NCI-H1105 (cell line): Measurements from ENCODE around the gene NRAP.

Experiments
- DNase-seq: peaks from one replicate; lab custom pipeline; 2025; lab: John Stamatoyannopoulos, UW

NRAP gene

GRCh38 chr10:113561214-113561613 lies 102.6 kb downstream of the NRAP start:
- no peak for DNase-seq

DNA sequence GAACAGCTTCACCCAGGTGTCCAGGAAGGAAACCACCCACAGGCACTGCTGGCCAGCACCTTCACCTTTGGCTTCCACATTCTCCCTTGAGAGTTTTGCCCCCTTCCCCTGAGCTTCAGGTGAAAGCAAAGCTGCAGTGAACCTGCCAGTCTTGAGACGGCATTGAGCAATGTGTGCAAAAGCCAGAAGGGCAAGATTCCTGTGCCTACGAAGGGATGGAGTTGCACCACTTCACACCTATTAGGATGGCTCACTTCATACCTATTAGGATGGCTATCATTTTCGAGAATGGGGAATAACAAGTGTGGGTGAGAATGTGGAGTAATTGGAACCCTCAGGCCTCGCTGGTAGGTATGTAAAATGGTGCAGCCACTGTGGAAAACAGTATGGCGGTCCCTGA lies 103.8 kb downstream of the NRAP start:
- no peak for DNase-seq

- no peak for DNase-seq
These were observed 105.9 kb downstream of the NRAP start for GRCh38 chr10:113557903-113558321.

GRCh38 chr10:113557424-113557862 lies 106.4 kb downstream of the NRAP start:
- no peak for DNase-seq

DNA sequence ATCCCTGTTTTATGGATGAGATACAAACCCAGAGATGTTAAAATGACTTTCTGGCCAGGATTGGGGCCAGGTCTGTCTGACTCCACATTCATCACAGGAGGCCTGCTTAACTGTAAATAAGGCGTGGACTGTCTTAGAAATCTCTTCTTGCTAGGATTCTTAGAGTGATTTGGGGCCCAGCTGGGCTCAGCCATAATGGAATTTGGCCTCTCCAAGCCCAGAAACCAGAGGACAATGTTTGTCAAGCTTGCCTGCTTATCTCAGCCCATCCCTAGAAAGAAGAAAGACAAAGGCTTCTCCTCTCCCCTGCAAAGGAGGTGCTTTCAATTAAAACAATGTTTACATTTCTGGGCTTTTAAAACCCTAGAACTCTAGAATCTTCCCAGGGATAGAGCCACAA lies 108.1 kb downstream of the NRAP start:
- no peak for DNase-seq

- no peak for DNase-seq
These were observed 108.6 kb downstream of the NRAP start for GRCh38 chr10:113555245-113555644.

DNA sequence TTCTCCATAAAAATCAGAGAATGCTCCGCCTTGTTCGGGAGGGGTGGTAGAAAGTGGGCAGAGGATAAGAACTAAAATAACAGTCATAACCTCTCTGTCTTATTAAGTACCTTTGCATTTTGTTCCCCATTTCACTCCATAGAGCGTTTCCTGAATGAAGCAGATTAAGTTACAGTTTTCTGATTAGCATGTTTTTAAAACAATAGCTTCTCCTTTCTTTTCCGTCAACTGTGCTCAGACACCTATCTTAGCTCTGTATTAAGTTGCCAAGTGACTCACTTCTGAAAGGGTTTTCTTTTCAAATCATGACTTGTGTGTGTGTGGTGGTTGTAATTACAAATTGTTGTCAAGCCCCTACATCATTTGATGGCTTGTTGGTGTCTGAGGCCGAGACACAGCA lies 109.6 kb downstream of the NRAP start:
- DNase-seq: no peak

- DNase-seq: no peak
These were observed 110.7 kb downstream of the NRAP start for GRCh38 chr10:113553149-113553548.

DNA sequence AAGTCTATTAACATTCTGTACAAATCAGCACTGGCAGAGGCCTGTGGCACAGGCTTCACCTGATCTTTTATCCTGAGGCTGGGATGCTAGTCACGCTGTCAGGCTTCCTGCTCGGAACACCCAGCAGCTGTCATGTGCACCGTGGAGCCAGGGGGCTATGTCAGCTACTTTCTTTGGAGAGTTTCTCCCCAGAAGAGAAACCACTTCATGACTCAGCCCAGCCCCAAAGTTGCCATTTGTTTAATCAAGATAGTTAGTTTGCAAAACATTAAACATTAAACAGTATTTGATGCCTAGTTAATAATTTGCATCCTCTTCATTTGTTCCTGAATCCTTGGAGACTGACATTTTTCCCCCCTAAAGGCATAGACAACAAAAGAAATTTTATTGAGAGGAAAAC lies 111.1 kb downstream of the NRAP start, which contains the start of gene HABP2:
HABP2 (plus strand) TSS at position 353 of the 400 bp plus-strand sequence. CDS start 69 bp downstream, outside the sequence.
- DNase-seq: no peak

DNA sequence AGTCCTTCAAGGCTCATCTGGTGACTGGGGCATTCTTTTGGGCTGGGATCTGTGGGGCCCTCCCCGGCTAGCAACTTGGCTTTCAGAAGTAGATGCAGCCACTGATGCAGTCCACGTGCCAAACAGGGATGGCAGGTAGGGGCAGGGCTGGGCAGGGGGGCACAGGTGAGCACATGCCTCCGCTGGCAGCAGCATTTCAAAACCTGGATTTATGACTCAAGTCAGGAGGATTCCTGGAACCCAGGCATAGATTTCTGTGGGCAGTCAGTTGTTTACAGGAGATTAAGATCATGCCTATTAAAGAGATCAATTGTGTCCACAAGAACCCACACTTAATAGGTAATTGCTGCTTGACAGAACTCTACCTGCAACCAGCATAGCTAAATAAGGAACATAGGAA lies 111.8 kb downstream of the NRAP start:
- DNase-seq: no peak

DNA sequence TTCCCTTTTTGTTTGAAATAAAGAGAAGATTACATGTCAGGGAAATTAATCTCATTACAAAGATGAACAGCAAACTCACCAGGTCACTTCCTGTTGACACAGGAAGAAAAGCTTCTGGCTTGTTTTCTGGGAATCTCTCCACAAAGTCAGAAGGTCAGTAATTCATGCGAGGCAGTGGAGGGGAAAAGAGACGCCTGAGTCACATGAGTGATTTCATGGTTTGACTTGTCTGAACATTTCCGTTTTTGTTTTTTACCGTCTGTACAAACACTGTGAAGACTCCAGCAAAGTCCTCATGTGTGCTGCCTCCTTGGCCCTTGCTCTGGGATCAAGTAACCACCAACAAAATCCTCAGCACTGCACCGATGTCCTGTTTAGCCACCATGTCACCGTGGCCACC lies 113.5 kb downstream of the NRAP start:
- no peak for DNase-seq

GRCh38 chr10:113549856-113550255 lies 114.0 kb downstream of the NRAP start:
- no peak for DNase-seq

DNA sequence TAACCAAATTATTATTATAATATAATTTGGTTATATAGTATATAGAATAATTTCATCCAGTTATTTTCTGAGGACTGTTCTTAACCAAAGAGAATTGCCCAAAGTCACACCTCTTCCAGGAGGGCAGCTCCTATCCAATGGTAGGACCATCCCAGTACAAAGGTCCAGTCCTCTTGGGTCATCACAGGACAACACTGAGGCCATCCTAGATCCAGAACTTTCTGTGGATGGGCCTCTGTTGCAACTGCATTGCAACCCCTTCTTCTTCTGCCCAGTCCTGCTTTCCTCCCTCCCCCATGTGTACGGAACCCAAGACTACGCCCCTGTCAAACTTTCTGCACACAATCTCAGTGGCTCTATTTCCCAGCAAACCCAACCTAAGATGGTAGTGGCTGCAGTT lies 116.4 kb downstream of the NRAP start:
- DNase-seq: no peak

GRCh38 chr10:113544392-113544791 lies 119.4 kb downstream of the NRAP start:
- no peak for DNase-seq

- DNase-seq: no peak
These were observed 120.5 kb downstream of the NRAP start for GRCh38 chr10:113543107-113543955.

GRCh38 chr10:113541549-113541927 lies 122.3 kb downstream of the NRAP start:
- DNase-seq: no peak

- no peak for DNase-seq
These were observed 122.8 kb downstream of the NRAP start for GRCh38 chr10:113540845-113541548.

- DNase-seq: no peak
These were observed 124.1 kb downstream of the NRAP start for GRCh38 chr10:113539789-113540188.
